PC-3 (cell line): ENCODE results near the gene NOX3. TPM values are rescaled to one million over a fixed set of nuclear protein-coding genes. Genes with fewer than 3 reads are reported as not detected.
"Not testable (repeated sequence)": the region's sequence is repeated elsewhere in the genome, so short reads cannot be mapped to it uniquely, and the experiment has no call there.

Experiments
- ATAC-seq: fragments of 200-7000 bp; cut with Tn5 transposase; 2 replicates; pipeline ENCODE4 v1.9.1; 2020; ENCODE audit warnings: mild to moderate bottlenecking, moderate library complexity
- BruUV-seq: library from RNA; stranded (reverse); fragments of 400-500 nt; replicated peaks from 2 replicates; lab custom pipeline; 2021; lab: Mats Ljungman, UMichigan
- CTCF ChIA-PET: fragments of 300-600 bp; sonication (Branson Sonifier 250); formaldehyde crosslinking; loops from one replicate; lab custom pipeline; 2022; ENCODE audit warnings: antibody characterized with exemption; lab: Charles Lee
- POLR2A ChIA-PET: fragments of 300-600 bp; sonication (Branson Sonifier 250); formaldehyde crosslinking; loops from one replicate; lab custom pipeline; 2022; ENCODE audit warnings: antibody characterized with exemption; ENCODE audit not compliant: unreplicated experiment; lab: Charles Lee
- DNase-seq: peaks from one replicate; pipeline ENCODE4 v3.0.0-alpha.2; 2015
- H2AFZ ChIP-seq: fragments of 300-600 bp; sonication (generic); 2 replicates; pipeline ENCODE4 v1.6.0; 2016; ENCODE audit warnings: antibody characterized with exemption, low read length
- H3F3A ChIP-seq: fragments of 300-600 bp; sonication (generic); one replicate; pipeline ENCODE4 v1.6.0; 2017; ENCODE audit warnings: antibody characterized with exemption, low read length, control low read depth, mild to moderate bottlenecking; ENCODE audit not compliant: unreplicated experiment
- H3K27ac ChIP-seq: fragments of 300-600 bp; sonication (generic); 2 replicates; pipeline ENCODE4 v1.5.1; 2016; ENCODE audit warnings: mild to moderate bottlenecking, low read length
- H3K27me3 ChIP-seq: fragments of 300-600 bp; sonication (generic); 2 replicates; pipeline ENCODE4 v1.6.1; 2016; ENCODE audit warnings: low read length, mixed read lengths
- H3K36me3 ChIP-seq: fragments of 300-600 bp; sonication (generic); 2 replicates; pipeline ENCODE4 v1.6.1; 2016; ENCODE audit warnings: low read depth, mixed run types, low read length, mixed read lengths
- H3K4me1 ChIP-seq: fragments of 300-600 bp; sonication (generic); 2 replicates; pipeline ENCODE4 v1.5.1; 2016; ENCODE audit warnings: low read length; ENCODE audit not compliant: insufficient read depth
- H3K4me2 ChIP-seq: fragments of 300-600 bp; sonication (generic); 2 replicates; pipeline ENCODE4 v1.6.0; 2016; ENCODE audit warnings: low read length
- H3K4me3 ChIP-seq: fragments of 300-600 bp; sonication (generic); 2 replicates; pipeline ENCODE4 v1.5.1; 2016; ENCODE audit warnings: mild to moderate bottlenecking, low read length, mixed read lengths
- H3K79me2 ChIP-seq: fragments of 300-600 bp; sonication (generic); 2 replicates; pipeline ENCODE4 v1.6.1; 2017; ENCODE audit warnings: low read length, mixed read lengths
- H3K9ac ChIP-seq: fragments of 300-600 bp; sonication (generic); 2 replicates; pipeline ENCODE4 v1.6.0; 2016; ENCODE audit warnings: mild to moderate bottlenecking, low read length
- H3K9me2 ChIP-seq: fragments of 300-600 bp; sonication (generic); replicated peaks from 2 replicates; pipeline ENCODE4 v1.6.1; 2016; ENCODE audit warnings: mixed run types, low read length, mixed read lengths
- H3K9me3 ChIP-seq: fragments of 300-600 bp; sonication (generic); 2 replicates; pipeline ENCODE4 v1.6.1; 2016; ENCODE audit warnings: low read length, mixed read lengths
- H4K20me1 ChIP-seq: fragments of 300-600 bp; sonication (generic); 2 replicates; pipeline ENCODE4 v1.6.1; 2016; ENCODE audit warnings: low read length, mixed read lengths
- CTCF ChIP-seq: fragments of 300-600 bp; sonication (generic); conservative IDR thresholded peaks from 2 replicates; pipeline ENCODE4 v1.5.1; 2017; ENCODE audit warnings: antibody characterized with exemption, low read depth, mild to moderate bottlenecking, low read length
- EZH2 ChIP-seq: fragments of 300-600 bp; sonication (generic); IDR thresholded peaks from one replicate; pipeline ENCODE4 v1.6.1; 2017; ENCODE audit warnings: antibody characterized with exemption, mild to moderate bottlenecking, low read length; ENCODE audit not compliant: unreplicated experiment
- EZH2phosphoT487 ChIP-seq: fragments of 300-600 bp; sonication (generic); IDR thresholded peaks from 2 replicates; pipeline ENCODE4 v1.6.1; 2018; ENCODE audit warnings: mild to moderate bottlenecking, antibody characterized with exemption, low read length, borderline replicate concordance
- intact Hi-C: fragments of 100-400 bp; cut with micrococcal nuclease; formaldehyde crosslinking; loops from 2 replicates; pipeline ENCODE4 v1.9.0; 2023
- total RNA-seq: library from RNA; depleted of rRNA; stranded (reverse); fragments of >200 nt; gene quantifications from 2 replicates; pipeline ENCODE4 v1.2.3, GENCODE V29; 2014

The NOX3 gene
- total RNA-seq, 1 experiment from 2014 or later, result not detected

GRCh38 chr6:155472886-155473285 is 17.2 kb upstream of the NOX3 start:
- Histone ChIP-seq H3K4me1 (no peaks in the 10 kb centered on the region), H2AFZ (no peak overlapping the region), H4K20me1 (no peaks in the 10 kb centered on the region), H3K4me3 (no peak overlapping the region), H3K9me3 (no peaks in the 10 kb centered on the region), H3K79me2 (no peaks in the 10 kb centered on the region), H3K9me2 (no peaks in the 10 kb centered on the region), H3K36me3 (no peaks in the 10 kb centered on the region), H3K9ac (no peak overlapping the region), H3K27me3 (no peaks in the 10 kb centered on the region), H3F3A (no peaks in the 10 kb centered on the region), H3K27ac (no peak overlapping the region), H3K4me2 (no peak overlapping the region)
- DNase-seq (no peak), ATAC-seq (no peak)
- TF ChIP-seq EZH2phosphoT487, result no peak
- TF ChIP-seq CTCF, result no peak
- TF ChIP-seq EZH2, result no peak
- ChIA-PET POLR2A (no interaction called here), CTCF (no interaction called here)
- no TSS peak for BruUV-seq
- intact Hi-C loops, result no loop called here

GRCh38 chr6:155470979-155471616 is 15.5 kb upstream of the NOX3 start:
- H3K9me3 ChIP-seq, ATAC-seq, BruUV-seq, H3K9me2 ChIP-seq, CTCF ChIA-PET, intact Hi-C loops, H3K4me3 ChIP-seq, H3K9ac ChIP-seq, H3K27me3 ChIP-seq, H3K4me1 ChIP-seq, H3K4me2 ChIP-seq, H3K27ac ChIP-seq, H3F3A ChIP-seq, H3K36me3 ChIP-seq, H3K79me2 ChIP-seq, H4K20me1 ChIP-seq, H2AFZ ChIP-seq, DNase-seq, POLR2A ChIA-PET: not testable (repeated sequence)

DNA sequence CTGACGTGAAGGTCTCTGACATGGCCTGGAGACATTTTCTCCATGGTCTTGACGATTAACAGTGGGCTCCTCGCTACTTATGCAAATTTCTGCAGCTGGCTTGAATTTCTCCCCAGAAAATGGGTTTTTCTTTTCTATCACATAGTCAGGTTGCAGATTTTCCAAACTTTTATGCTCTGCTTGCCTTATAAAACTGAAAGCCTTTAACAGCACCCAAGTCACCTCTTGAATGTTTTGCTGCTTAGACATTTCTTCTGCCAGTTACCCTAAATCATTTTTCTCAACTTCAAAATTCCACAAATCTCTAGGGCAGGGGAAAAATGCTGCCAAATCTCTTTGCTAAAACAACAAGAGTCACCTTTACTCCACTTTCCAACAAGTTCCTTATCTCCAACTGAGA is 12.9 kb upstream of the NOX3 start:
- H2AFZ ChIP-seq, H3K79me2 ChIP-seq, H3K27ac ChIP-seq, H3K4me2 ChIP-seq, H3K27me3 ChIP-seq, H3K36me3 ChIP-seq, H3K4me1 ChIP-seq, H3K4me3 ChIP-seq, ATAC-seq, H3F3A ChIP-seq, intact Hi-C loops, H3K9ac ChIP-seq, H3K9me2 ChIP-seq, BruUV-seq, CTCF ChIA-PET, POLR2A ChIA-PET, DNase-seq, H3K9me3 ChIP-seq, H4K20me1 ChIP-seq: not testable (repeated sequence)

DNA sequence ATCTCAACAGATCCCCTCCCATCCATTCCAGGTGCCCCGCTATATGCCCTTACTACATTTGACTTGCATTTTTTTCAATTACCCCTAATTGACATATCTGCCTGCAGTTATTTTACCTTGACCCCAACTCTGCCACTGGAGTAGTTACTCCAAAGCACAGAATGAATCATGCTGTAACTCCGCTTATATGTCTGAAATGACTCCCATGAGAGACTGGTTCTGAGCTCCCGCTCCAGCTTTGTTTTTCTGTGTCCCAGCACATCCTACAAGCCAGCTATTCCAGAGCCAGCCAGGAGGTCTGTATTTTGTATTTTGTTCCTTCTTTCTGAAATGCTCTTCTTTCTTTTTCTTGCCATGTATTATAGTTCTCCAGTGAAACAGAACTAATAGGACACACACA is 10.9 kb upstream of the NOX3 start:
- POLR2A ChIA-PET, result no interaction called here
- Histone ChIP-seq H3K4me3 (no peak overlapping the region), H3K9me3 (no peaks in the 10 kb centered on the region), H3K9ac (no peak overlapping the region), H3K4me2 (no peak overlapping the region), H3K79me2 (no peaks in the 10 kb centered on the region), H3K4me1 (no peaks in the 10 kb centered on the region), H3K27me3 (no peaks in the 10 kb centered on the region), H4K20me1 (no peaks in the 10 kb centered on the region), H3K36me3 (no peaks in the 10 kb centered on the region), H3K9me2 (no peaks in the 10 kb centered on the region), H2AFZ (no peak overlapping the region), H3K27ac (no peak overlapping the region), H3F3A (no peaks in the 10 kb centered on the region)
- no peak for ATAC-seq
- TF ChIP-seq EZH2phosphoT487 (no peak), EZH2 (no peak), CTCF (no peak)
- no peak for DNase-seq
- CTCF ChIA-PET, result no interaction called here
- intact Hi-C loops, result no loop called here
- BruUV-seq, result no TSS peak
